ENCODE measurements around the gene CCDC107. TPM values are rescaled to one million over a fixed set of nuclear protein-coding genes. Genes with fewer than 3 reads are reported as not detected.

Gene CCDC107
- total RNA-seq, 5 donors from 2014 or later (not counting 1 experiment from before 2014, with no cell fraction given) = 17.7 to 29.8 (median 27.5) TPM

DNA sequence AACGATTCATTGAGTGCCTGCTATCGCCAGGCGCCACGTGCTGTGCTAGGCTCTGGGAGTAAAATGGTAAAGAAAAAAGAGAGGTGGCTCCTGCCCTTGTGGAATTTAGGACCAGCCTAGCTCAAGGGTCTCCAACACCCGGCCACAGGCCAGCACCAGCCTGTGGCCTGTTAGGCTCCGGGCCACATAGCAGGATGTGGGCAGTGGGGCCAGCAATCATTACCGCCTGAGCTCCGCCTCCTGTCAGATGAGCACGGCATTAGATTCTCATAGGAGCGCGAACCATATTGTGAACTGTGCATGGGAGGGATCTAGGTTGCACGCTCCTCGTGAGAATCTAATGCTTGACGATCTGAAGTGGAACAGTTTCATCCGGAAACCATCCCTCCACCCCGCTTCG lies 1.7 kb upstream of the CCDC107 start:
- peaks cover 60 to 75% (median 66%) of the 10 kb centered on the region in 3 donors for H3K4me1 Mint-ChIP-seq
- H3K4me3 Mint-ChIP-seq = peak overlapping the region; percentile 15 to 93 (median 89)
- no peaks in the 10 kb centered on the region for H3K27me3 ChIP-seq (replicated peaks in 1 of 2; ENCODE audit: control insufficient read depth in 2 of 2, extremely low read depth in 1 of 2, insufficient read depth in 2 of 2, low read length in 1 of 2)
- no peaks in the 10 kb centered on the region for H3K9me3 Mint-ChIP-seq
- H3K27ac ChIP-seq (ENCODE audit: low read length) = peak overlapping the region; percentile 99
- peaks cover 20 to 67% of the 10 kb centered on the region in 2 experiments for H3K4me1 ChIP-seq (ENCODE audit: control insufficient read depth in 1 of 2, extremely low read depth in 1 of 2, insufficient read depth in 2 of 2, low read length in 2 of 2)
- no peaks in the 10 kb centered on the region for H3K9me3 ChIP-seq
- H3K4me3 ChIP-seq (ENCODE audit: control insufficient read depth in 1 of 2, extremely low read depth in 1 of 2, low read length in 1 of 2) = no peak overlapping the region
- CTCF ChIA-PET = interaction anchor here (0.6 to 7.1 kb wide), 8 partner anchors 9 to 93 kb away, joined by 4 to 122 read pairs (median 10); no protein-coding TSS in a partner anchor
- H3K27me3 Mint-ChIP-seq = peaks cover 4 to 5% of the 10 kb centered on the region in 2 donors
- peak overlapping the region; percentile 96 to 99 for H3K27ac Mint-ChIP-seq
- H3K36me3 ChIP-seq (ENCODE audit: control insufficient read depth in 2 of 2, extremely low read depth in 1 of 2, insufficient read depth in 1 of 2, low read length in 1 of 2) = peaks cover 0 to 14% of the 10 kb centered on the region in 2 donors
- peaks cover 20% of the 10 kb centered on the region for H3K36me3 Mint-ChIP-seq
- WGBS (ENCODE audit: insufficient coverage) = 88% methylated on average over 10 of the region's 17 CpGs
- peak in 1 of 35 experiments; percentile 34 for DNase-seq
- ATAC-seq (replicated peaks in 1 of 4) = no peak
- POLR2A ChIA-PET = interaction anchor here (0.5 to 1.5 kb wide), 4 partner anchors 9 to 85 kb away, joined by 3 to 5 read pairs (median 4); no protein-coding TSS in a partner anchor

GRCh38 chr9:35656831-35657545 lies 1.1 kb upstream of the CCDC107 start:
- peaks cover 23 to 67% of the 10 kb centered on the region in 2 experiments for H3K4me1 ChIP-seq (ENCODE audit: control insufficient read depth in 1 of 2, extremely low read depth in 1 of 2, insufficient read depth in 2 of 2, low read length in 2 of 2)

DNA sequence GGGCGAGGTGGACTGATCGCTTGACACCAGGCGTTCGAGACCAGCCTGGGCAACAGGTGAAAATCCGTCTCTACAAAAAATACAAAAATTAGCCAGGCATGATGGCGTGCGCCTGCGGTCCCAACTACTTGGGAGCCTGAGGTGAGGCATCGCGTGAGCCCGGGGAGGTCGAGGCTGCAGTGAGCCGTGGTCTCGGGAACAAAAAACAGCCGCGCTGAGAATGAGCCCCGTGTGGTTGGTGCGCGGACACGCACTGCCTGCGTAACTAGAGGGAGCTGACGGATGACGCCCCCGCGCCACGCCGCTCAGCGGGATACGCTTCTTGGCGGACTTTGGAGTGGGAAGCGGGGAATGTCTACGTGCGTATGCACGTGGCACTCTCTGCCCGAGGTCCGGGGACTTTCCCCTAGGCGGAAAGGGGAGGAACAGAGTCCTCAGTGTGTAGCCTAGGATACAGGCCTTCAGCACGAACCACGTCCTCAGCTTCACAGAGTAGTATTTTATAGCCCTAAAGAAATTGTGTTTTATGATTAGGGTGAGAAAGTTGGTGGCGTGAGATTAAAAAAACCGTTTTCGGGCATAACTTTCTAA lies 451 bp upstream of the CCDC107 start, which contains the start of gene RMRP:
Gene RMRP, minus strand, starts transcription at position 474 of the 591 bp plus-strand sequence.
- peaks cover 4 to 5% of the 10 kb centered on the region in 2 donors for H3K27me3 Mint-ChIP-seq
- ATAC-seq (replicated peaks in 1 of 4) (peak; percentile 79 to 87 (median 81)), DNase-seq (peak; percentile 58 to 95 (median 76))
- H3K27ac Mint-ChIP-seq = peak within 1 kb of the TSS; percentile 96 to 99
- POLR2A ChIA-PET = interaction anchor here in 1 of 2 donors (0.6 to 1.4 kb wide), 5 partner anchors 8 to 177 kb away, joined by 3 to 5 read pairs (median 4); no protein-coding TSS in a partner anchor
- peak within 1 kb of the TSS; percentile 99 for H3K27ac ChIP-seq (ENCODE audit: low read length)
- H3K9me3 Mint-ChIP-seq = no peaks in the 10 kb centered on the region
- no peaks in the 10 kb centered on the region for H3K27me3 ChIP-seq (replicated peaks in 1 of 2; ENCODE audit: control insufficient read depth in 2 of 2, extremely low read depth in 1 of 2, insufficient read depth in 2 of 2, low read length in 1 of 2)
- no peaks in the 10 kb centered on the region for H3K9me3 ChIP-seq
- H3K4me3 Mint-ChIP-seq = peak within 1 kb of the TSS; percentile 84 to 93 (median 89)
- H3K4me3 ChIP-seq (ENCODE audit: control insufficient read depth in 1 of 2, extremely low read depth in 1 of 2, low read length in 1 of 2) = peak within 1 kb of the TSS; percentile 81 to 95
- 2% methylated on average over 33 of the region's 42 CpGs for WGBS (ENCODE audit: insufficient coverage)
- CTCF ChIA-PET = interaction anchor here (0.5 to 7.1 kb wide), 27 partner anchors 8 to 528 kb away, joined by 3 to 122 read pairs (median 5); partner anchors contain the start of genes CREB3 (in 1 of the 2), TESK1 (in 1 of the 2), TLN1 (in 1 of the 2) and TPM2 (in 1 of the 2)
- H3K4me1 ChIP-seq (ENCODE audit: control insufficient read depth in 1 of 2, extremely low read depth in 1 of 2, insufficient read depth in 2 of 2, low read length in 2 of 2) = peaks cover 29 to 69% of the 10 kb centered on the region in 2 experiments
- H3K36me3 Mint-ChIP-seq = peaks cover 23% of the 10 kb centered on the region
- H3K36me3 ChIP-seq (ENCODE audit: control insufficient read depth in 2 of 2, extremely low read depth in 1 of 2, insufficient read depth in 1 of 2, low read length in 1 of 2) = peaks cover 0 to 14% of the 10 kb centered on the region in 2 donors
- peaks cover 64 to 78% (median 67%) of the 10 kb centered on the region in 3 donors for H3K4me1 Mint-ChIP-seq

More at GRCh38 chr9:35656831-35657545, 1.1 kb upstream of the CCDC107 start:
- DNase-seq = peak in 1 of 35 experiments; percentile 43
- Histone ChIP-seq H3K36me3 (ENCODE audit: control insufficient read depth in 2 of 2, extremely low read depth in 1 of 2, insufficient read depth in 1 of 2, low read length in 1 of 2) (peaks cover 0 to 14% of the 10 kb centered on the region in 2 donors), H3K9me3 (no peaks in the 10 kb centered on the region), H3K4me3 (ENCODE audit: control insufficient read depth in 1 of 2, extremely low read depth in 1 of 2, low read length in 1 of 2) (peak overlapping the region; percentile 81 to 95), H3K27ac (ENCODE audit: low read length) (peak overlapping the region; percentile 99), H3K27me3 (replicated peaks in 1 of 2; ENCODE audit: control insufficient read depth in 2 of 2, extremely low read depth in 1 of 2, insufficient read depth in 2 of 2, low read length in 1 of 2) (no peaks in the 10 kb centered on the region)
- ATAC-seq (replicated peaks in 1 of 4) = no peak
- H3K27ac Mint-ChIP-seq = peak overlapping the region; percentile 96 to 99
- 41% methylated on average over 20 of the region's 25 CpGs for WGBS (ENCODE audit: insufficient coverage)
- H3K4me1 Mint-ChIP-seq = peaks cover 59 to 74% (median 64%) of the 10 kb centered on the region in 3 donors
- peak overlapping the region; percentile 84 to 93 (median 89) for H3K4me3 Mint-ChIP-seq
- H3K36me3 Mint-ChIP-seq = peaks cover 23% of the 10 kb centered on the region
- ChIA-PET POLR2A (interaction anchor here (0.5 to 1.5 kb wide), 6 partner anchors 7 to 176 kb away, joined by 3 to 5 read pairs (median 4); no protein-coding TSS in a partner anchor), CTCF (interaction anchor here (0.5 to 7.1 kb wide), 20 partner anchors 9 to 527 kb away, joined by 3 to 122 read pairs (median 6); partner anchors contain the start of genes CREB3 (in 1 of the 2) and TLN1 (in 1 of the 2))
- H3K27me3 Mint-ChIP-seq = peaks cover 4 to 5% of the 10 kb centered on the region in 2 donors
- H3K9me3 Mint-ChIP-seq = no peaks in the 10 kb centered on the region

GRCh38 chr9:35658968-35659220 lies 802 bp downstream of the CCDC107 start:
- WGBS (ENCODE audit: insufficient coverage) = no CpG with 5 or more reads among the region's 2 CpGs
- ChIA-PET CTCF (interaction anchor here (0.6 to 7.1 kb wide), 15 partner anchors 11 to 588 kb away, joined by 3 to 122 read pairs (median 7); partner anchors contain the start of genes CREB3 (in 1 of the 2) and TLN1 (in 1 of the 2)), POLR2A (interaction anchor here in 1 of 2 donors (0.6 kb wide), 1 partner anchor 12 kb away, joined by 4 read pairs; no protein-coding TSS in a partner anchor)
- Mint-ChIP-seq H3K4me1 (peaks cover 76 to 83% (median 76%) of the 10 kb centered on the region in 3 donors), H3K36me3 (peaks cover 23% of the 10 kb centered on the region), H3K9me3 (no peaks in the 10 kb centered on the region), H3K27me3 (peaks cover 4 to 5% of the 10 kb centered on the region in 2 donors), H3K4me3 (peak overlapping the region; percentile 84 to 93 (median 89)), H3K27ac (peak overlapping the region; percentile 93 to 96)
- ATAC-seq (replicated peaks in 1 of 4) (no peak), DNase-seq (no peak)
- peaks cover 29 to 77% of the 10 kb centered on the region in 2 experiments for H3K4me1 ChIP-seq (ENCODE audit: control insufficient read depth in 1 of 2, extremely low read depth in 1 of 2, insufficient read depth in 2 of 2, low read length in 2 of 2)
- H3K27me3 ChIP-seq (replicated peaks in 1 of 2; ENCODE audit: control insufficient read depth in 2 of 2, extremely low read depth in 1 of 2, insufficient read depth in 2 of 2, low read length in 1 of 2) = no peaks in the 10 kb centered on the region
- H3K4me3 ChIP-seq (ENCODE audit: control insufficient read depth in 1 of 2, extremely low read depth in 1 of 2, low read length in 1 of 2) = peak overlapping the region; percentile 81 to 95
- H3K36me3 ChIP-seq (ENCODE audit: control insufficient read depth in 2 of 2, extremely low read depth in 1 of 2, insufficient read depth in 1 of 2, low read length in 1 of 2) = peaks cover 0 to 14% of the 10 kb centered on the region in 2 donors
- H3K9me3 ChIP-seq = no peaks in the 10 kb centered on the region
- peak overlapping the region; percentile 99 for H3K27ac ChIP-seq (ENCODE audit: low read length)

DNA sequence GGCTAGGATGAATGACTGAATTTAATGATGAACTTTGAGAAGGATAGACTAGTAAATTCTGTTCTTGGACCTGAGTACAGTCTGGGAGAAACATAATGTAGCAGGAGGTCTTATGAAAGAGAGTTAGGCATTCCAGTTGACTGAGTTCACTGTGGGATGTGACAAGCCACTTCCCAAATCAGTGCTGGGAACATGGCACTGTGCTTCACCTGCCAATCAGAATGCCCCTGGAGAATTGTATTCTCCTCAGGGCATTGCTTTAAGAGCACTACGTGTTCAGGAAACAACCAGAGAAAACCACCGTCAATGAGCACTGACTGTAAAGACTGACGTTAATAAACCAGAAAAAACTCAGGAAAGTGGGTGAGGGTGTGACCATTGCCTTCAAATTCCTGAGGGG lies 1.2 kb downstream of the CCDC107 start:
- Mint-ChIP-seq H3K4me3 (peak overlapping the region; percentile 84 to 93 (median 89)), H3K36me3 (peaks cover 23% of the 10 kb centered on the region), H3K4me1 (peaks cover 79 to 85% (median 81%) of the 10 kb centered on the region in 3 donors), H3K9me3 (no peaks in the 10 kb centered on the region), H3K27me3 (peaks cover 4 to 5% of the 10 kb centered on the region in 2 donors), H3K27ac (peak overlapping the region; percentile 93 to 96)
- Histone ChIP-seq H3K9me3 (no peaks in the 10 kb centered on the region), H3K36me3 (ENCODE audit: control insufficient read depth in 2 of 2, extremely low read depth in 1 of 2, insufficient read depth in 1 of 2, low read length in 1 of 2) (peaks cover 0 to 14% of the 10 kb centered on the region in 2 donors), H3K4me1 (ENCODE audit: control insufficient read depth in 1 of 2, extremely low read depth in 1 of 2, insufficient read depth in 2 of 2, low read length in 2 of 2) (peaks cover 29 to 77% of the 10 kb centered on the region in 2 experiments), H3K27me3 (replicated peaks in 1 of 2; ENCODE audit: control insufficient read depth in 2 of 2, extremely low read depth in 1 of 2, insufficient read depth in 2 of 2, low read length in 1 of 2) (no peaks in the 10 kb centered on the region), H3K4me3 (ENCODE audit: control insufficient read depth in 1 of 2, extremely low read depth in 1 of 2, low read length in 1 of 2) (peak overlapping the region; percentile 81 to 95), H3K27ac (ENCODE audit: low read length) (peak overlapping the region; percentile 99)
- 0% methylated on average over 1 of the region's 3 CpGs for WGBS (ENCODE audit: insufficient coverage)
- ATAC-seq (replicated peaks in 1 of 4) (no peak), DNase-seq (peak in 1 of 35 experiments; percentile 40)
- POLR2A ChIA-PET = interaction anchor here in 1 of 2 donors (0.6 kb wide), 1 partner anchor 12 kb away, joined by 4 read pairs; no protein-coding TSS in a partner anchor
- CTCF ChIA-PET = interaction anchor here (0.6 to 7.1 kb wide), 14 partner anchors 10 to 588 kb away, joined by 3 to 122 read pairs (median 6); partner anchors contain the start of genes CREB3 (in 1 of the 2) and TLN1 (in 1 of the 2)

Measured in T-cell (primary cell).